ENCODE measurements around the gene BNIP3. TPM values are rescaled to one million over a fixed set of nuclear protein-coding genes. Genes with fewer than 3 reads are reported as not detected.
A peak's percentile ranks its signal among the peaks of the same experiment; 100 is the strongest.
"Not testable (repeated sequence)": the region's sequence is repeated elsewhere in the genome, so short reads cannot be mapped to it uniquely, and the experiment has no call there.

The BNIP3 gene
- total RNA-seq, 2 donors from 2014 or later = 12.7 to 22.0 TPM

- peaks cover 7% of the 10 kb centered on the region for H3K36me3 Mint-ChIP-seq (ENCODE audit: low read depth)
- no peak for ATAC-seq
- H3K27ac Mint-ChIP-seq = no peak overlapping the region
- H3K4me3 Mint-ChIP-seq = no peak overlapping the region
- H3K9me3 ChIP-seq (ENCODE audit: control insufficient read depth, low read length, poor library complexity, severe bottlenecking) = no peaks in the 10 kb centered on the region
- H3K27me3 Mint-ChIP-seq = no peaks in the 10 kb centered on the region
- DNase-seq = no peak
- peaks cover 56% of the 10 kb centered on the region for H3K4me1 Mint-ChIP-seq
Observed at GRCh38 chr10:131923038-131923756, 58.5 kb downstream of the BNIP3 start.

- no peaks in the 10 kb centered on the region for H3K36me3 Mint-ChIP-seq (ENCODE audit: low read depth)
- ATAC-seq = no peak
- peaks cover 48% of the 10 kb centered on the region for H3K4me1 Mint-ChIP-seq
Observed at GRCh38 chr10:131921184-131921583, 60.5 kb downstream of the BNIP3 start.

GRCh38 chr10:131920693-131921092 lies 61.0 kb downstream of the BNIP3 start:
- no peaks in the 10 kb centered on the region for H3K36me3 Mint-ChIP-seq (ENCODE audit: low read depth)
- H3K4me1 Mint-ChIP-seq = peaks cover 50% of the 10 kb centered on the region
- no peaks in the 10 kb centered on the region for H3K9me3 ChIP-seq (ENCODE audit: control insufficient read depth, low read length, poor library complexity, severe bottlenecking)
- H3K4me3 Mint-ChIP-seq = no peak overlapping the region
- ATAC-seq (no peak), DNase-seq (no peak)
- no peaks in the 10 kb centered on the region for H3K27me3 Mint-ChIP-seq
- H3K27ac Mint-ChIP-seq = peak overlapping the region; percentile 86

More at GRCh38 chr10:131921184-131921583, 60.5 kb downstream of the BNIP3 start:
- Mint-ChIP-seq H3K4me3 (no peak overlapping the region), H3K27ac (peak overlapping the region; percentile 86), H3K27me3 (no peaks in the 10 kb centered on the region)
- DNase-seq = no peak
- H3K9me3 ChIP-seq (ENCODE audit: control insufficient read depth, low read length, poor library complexity, severe bottlenecking) = no peaks in the 10 kb centered on the region

GRCh38 chr10:131920151-131920550 lies 61.6 kb downstream of the BNIP3 start:
- no peak overlapping the region for H3K4me3 Mint-ChIP-seq
- H3K4me1 Mint-ChIP-seq = peaks cover 54% of the 10 kb centered on the region
- DNase-seq = no peak
- no peaks in the 10 kb centered on the region for H3K27me3 Mint-ChIP-seq
- no peaks in the 10 kb centered on the region for H3K36me3 Mint-ChIP-seq (ENCODE audit: low read depth)
- ATAC-seq = no peak
- H3K27ac Mint-ChIP-seq = peak overlapping the region; percentile 86
- H3K9me3 ChIP-seq (ENCODE audit: control insufficient read depth, low read length, poor library complexity, severe bottlenecking) = no peaks in the 10 kb centered on the region

GRCh38 chr10:131919461-131919860 lies 62.3 kb downstream of the BNIP3 start:
- H3K9me3 ChIP-seq (ENCODE audit: control insufficient read depth, low read length, poor library complexity, severe bottlenecking); H3K27me3 Mint-ChIP-seq; DNase-seq; H3K36me3 Mint-ChIP-seq (ENCODE audit: low read depth); ATAC-seq: not testable (repeated sequence)
- Mint-ChIP-seq H3K4me3 (peak overlapping the region; percentile 39), H3K27ac (peak overlapping the region; percentile 86), H3K4me1 (peaks cover 57% of the 10 kb centered on the region)

Other genes starting within 250 kb of the BNIP3 start
- gene PPP2R2D, start 80.9 kb downstream of the BNIP3 start, total RNA-seq = 10 to 100 TPM; 34.5 to 36.6 TPM
- gene JAKMIP3, start 84.0 kb upstream of the BNIP3 start, total RNA-seq = under 1 TPM; 0.22 to 0.39 TPM
- gene DPYSL4, start 205.0 kb upstream of the BNIP3 start, total RNA-seq = 1 to 10 TPM in 1 of 2 donors, under 1 TPM in 1; 0.52 to 3.3 TPM